Measurements from ENCODE around the gene CDCA3.

- TF ChIP-seq, protein P1, sequence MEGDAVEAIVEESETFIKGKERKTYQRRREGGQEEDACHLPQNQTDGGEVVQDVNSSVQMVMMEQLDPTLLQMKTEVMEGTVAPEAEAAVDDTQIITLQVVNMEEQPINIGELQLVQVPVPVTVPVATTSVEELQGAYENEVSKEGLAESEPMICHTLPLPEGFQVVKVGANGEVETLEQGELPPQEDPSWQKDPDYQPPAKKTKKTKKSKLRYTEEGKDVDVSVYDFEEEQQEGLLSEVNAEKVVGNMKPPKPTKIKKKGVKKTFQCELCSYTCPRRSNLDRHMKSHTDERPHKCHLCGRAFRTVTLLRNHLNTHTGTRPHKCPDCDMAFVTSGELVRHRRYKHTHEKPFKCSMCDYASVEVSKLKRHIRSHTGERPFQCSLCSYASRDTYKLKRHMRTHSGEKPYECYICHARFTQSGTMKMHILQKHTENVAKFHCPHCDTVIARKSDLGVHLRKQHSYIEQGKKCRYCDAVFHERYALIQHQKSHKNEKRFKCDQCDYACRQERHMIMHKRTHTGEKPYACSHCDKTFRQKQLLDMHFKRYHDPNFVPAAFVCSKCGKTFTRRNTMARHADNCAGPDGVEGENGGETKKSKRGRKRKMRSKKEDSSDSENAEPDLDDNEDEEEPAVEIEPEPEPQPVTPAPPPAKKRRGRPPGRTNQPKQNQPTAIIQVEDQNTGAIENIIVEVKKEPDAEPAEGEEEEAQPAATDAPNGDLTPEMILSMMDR (conservative IDR thresholded peaks at IDR 0.05; ENCODE audit: low read depth, low read length) = no peak
- TF ChIP-seq CHD1 (IDR thresholded peaks at IDR 0.05; ENCODE audit: low read depth, low read length) (no peak), BHLHE40 (IDR thresholded peaks at IDR 0.05; ENCODE audit: low read depth, low read length) (no peak), MXI1 (IDR thresholded peaks at IDR 0.05; ENCODE audit: borderline replicate concordance, low read depth, low read length) (no peak)
Measured at GRCh38 chr12:6858799-6859198, 7.7 kb upstream of the CDCA3 start.
